ENCODE results near the gene CDCA3.

DNA sequence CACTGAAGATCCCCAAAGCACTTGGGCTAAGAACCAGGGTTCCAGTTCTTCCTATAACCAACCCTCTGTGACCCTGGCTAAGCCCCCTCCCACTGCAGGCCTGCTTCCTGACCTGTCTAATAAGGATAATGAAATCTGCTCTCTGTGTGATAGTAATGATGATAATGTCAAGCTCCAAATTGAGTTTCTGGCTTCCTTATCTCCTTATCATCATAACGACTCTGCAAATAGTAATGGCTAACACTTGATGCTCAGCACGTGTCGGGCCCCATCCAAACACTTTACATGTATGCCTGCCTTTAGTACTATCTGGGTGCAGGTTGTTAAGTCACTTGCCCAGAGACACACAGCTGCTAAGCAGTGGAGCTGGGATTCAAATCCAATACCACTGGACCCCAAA lies 34.5 kb downstream of the CDCA3 start:
- TF ChIP-seq EP300 (IDR thresholded peaks at IDR 0.05) (no peak), POLR2A (IDR thresholded peaks at IDR 0.05; ENCODE audit: low read depth) (no peak), POLR2AphosphoS5 (IDR thresholded peaks at IDR 0.05) (no peak)
- TF ChIP-seq, protein P1, sequence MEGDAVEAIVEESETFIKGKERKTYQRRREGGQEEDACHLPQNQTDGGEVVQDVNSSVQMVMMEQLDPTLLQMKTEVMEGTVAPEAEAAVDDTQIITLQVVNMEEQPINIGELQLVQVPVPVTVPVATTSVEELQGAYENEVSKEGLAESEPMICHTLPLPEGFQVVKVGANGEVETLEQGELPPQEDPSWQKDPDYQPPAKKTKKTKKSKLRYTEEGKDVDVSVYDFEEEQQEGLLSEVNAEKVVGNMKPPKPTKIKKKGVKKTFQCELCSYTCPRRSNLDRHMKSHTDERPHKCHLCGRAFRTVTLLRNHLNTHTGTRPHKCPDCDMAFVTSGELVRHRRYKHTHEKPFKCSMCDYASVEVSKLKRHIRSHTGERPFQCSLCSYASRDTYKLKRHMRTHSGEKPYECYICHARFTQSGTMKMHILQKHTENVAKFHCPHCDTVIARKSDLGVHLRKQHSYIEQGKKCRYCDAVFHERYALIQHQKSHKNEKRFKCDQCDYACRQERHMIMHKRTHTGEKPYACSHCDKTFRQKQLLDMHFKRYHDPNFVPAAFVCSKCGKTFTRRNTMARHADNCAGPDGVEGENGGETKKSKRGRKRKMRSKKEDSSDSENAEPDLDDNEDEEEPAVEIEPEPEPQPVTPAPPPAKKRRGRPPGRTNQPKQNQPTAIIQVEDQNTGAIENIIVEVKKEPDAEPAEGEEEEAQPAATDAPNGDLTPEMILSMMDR (IDR thresholded peaks at IDR 0.05): no peak
